RPMI8226 (cell line): ENCODE results near the gene SLC30A2.

ENCODE experiments used
- DNase-seq: peaks from one replicate; pipeline ENCODE4 v3.0.0-alpha.2; 2015

The SLC30A2 gene

DNA sequence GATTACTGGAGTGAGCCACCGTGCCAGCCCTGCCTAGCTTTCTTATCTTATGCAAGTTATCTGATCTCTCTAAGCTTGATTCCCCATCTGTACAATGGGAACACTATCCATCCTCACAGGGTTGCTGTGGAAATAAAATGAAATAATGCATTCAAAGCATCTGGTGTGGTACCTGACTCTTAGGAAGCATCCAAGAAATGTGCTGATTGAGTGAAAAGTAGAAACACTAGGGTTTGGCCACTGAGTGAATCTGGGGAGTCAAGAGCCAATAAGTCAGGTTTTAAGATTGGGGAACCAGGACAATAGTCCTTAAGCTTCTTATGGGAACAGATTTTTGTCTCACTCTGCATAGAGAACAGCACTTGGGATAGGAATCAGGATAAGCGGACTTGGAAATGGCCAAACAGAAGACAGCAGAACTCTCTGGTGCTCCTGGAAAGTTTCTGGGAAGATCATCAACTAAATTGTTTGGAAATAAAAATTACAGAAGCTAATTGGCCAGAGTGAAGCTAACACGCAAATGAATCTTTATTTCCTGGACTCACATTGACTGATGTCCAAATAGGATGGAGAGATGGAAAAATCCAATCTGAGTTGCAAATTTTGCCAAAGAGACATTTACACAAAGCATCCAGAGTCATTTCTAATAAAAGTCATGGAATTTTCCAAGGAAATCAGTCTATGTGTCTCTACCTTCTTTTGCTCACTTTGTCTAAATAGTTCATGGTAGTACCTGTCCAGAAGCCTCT is 51.3 kb downstream of the SLC30A2 start:
- DNase-seq: no peak

DNA sequence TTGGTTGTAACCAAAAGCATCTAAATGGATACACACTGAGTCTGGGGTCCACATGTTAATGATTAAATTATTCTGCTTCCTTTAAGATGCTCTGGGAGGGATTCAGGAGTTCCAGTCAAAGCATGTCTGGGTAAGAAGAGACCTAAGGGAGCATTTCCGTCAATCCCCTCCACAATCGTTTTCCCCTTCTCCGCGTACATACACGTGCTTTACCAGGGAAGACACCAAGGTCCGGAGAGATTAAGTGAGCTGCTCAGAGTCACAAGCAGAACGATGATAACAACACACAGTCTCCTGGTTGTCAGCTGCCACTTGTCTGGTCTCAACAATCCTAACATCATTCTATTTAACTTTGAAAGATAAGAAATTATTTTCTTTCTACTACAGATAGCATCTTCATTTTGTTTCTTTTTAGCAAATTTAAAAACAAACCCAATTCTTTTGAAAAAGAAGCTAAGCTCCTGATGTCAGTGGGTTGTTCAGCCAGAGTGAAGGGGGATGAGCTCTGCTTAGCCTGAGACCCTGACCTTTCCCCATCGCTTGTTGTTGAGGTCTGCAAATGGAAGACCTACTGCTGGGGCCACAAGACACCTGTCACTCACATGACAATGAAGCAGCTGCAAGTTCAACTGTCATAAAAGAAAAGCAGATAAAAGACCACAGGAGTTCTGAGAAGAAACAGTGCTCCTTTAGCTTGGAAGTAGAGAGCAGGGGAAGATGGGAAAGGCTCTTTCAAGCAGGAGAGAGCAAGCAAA is 52.5 kb downstream of the SLC30A2 start:
- DNase-seq: no peak

DNA sequence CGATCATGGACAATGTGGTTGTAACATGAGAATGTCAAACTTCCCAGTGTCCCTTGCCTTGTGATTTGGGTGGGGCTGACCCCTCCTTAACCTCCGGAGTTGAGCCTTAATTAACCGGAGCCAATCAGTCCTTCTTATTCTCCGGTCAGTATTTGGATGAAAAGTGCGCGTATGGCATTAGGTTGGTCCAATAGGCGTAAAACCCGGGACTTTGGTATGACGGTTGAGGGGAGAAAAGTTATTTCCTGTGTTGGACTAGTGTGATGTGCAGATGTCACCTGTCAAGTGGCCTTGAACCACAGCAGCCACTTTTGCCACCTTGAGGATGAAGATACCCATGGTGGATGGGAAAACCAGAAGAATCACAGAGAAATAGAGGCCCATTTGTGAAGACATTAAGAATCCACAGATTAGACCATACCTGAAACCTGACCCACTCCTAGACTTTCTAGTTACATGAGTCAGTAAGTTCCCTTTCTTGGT is 53.2 kb downstream of the SLC30A2 start:
- no peak for DNase-seq

DNA sequence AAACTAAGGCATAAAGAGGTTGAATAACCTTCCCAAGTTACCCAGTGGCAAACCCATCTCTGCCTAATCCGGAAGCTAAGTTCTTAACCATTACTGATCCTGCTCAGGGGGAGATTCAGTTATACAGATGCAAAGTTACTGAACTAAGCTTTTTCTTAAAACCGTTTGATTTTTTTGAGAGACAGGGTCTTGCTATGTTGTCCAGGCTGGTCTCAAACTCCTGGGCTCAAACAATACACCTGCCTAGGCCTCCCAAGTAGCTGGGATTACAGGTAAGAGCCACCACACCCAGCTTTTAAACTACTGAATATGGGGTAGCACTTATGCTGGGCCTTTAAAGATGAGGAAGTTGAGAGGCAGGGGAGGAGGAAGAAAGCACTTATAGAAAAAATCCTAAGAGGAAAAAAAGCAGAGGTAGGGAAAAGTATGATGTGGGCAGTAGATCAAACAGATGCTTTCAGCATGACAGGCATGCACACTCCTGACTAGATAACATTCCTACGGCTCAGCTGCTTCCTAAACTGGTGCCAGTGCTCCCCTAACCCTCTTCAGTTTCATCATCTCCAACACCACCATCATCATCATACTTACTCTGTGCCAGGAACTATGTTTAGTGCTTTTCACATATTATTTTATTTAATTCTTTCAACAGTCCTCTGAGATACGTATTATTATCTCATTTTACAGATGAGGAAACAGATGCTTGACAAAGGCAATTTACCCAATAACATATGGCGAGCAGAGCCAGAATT is 53.8 kb downstream of the SLC30A2 start:
- no peak for DNase-seq

DNA sequence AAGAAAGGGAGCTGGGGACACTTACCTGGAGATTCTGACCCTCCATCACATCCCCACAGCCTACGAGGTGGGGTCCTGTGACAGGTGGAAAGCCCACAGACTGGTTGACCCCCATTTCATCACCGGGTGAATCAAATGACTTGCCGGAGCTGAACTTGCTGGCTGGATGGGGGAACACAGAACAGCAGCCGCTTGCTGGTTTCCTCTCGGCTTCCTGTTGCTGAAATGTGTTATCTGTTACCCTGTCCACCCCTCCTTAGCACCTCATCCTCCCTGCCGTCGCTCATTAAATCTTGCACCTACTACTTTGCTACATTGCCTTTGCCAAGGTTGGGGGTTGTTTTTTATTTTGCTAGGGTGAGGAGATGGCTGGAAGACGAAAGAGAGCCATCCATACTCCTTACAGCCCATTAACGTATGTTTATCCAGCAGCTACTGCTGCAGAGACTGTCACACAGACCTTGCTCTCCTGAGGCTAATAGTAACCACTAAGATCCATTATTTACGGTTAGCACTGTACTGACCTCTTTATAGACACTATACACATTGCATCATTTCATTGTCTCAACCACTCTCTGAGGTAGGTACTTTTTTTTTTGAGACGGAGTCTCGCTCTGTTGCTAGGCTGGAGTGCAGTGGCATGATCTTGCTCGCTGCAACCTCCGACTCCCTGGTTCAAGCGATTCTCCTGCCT is 55.1 kb downstream of the SLC30A2 start:
- DNase-seq: no peak

DNA sequence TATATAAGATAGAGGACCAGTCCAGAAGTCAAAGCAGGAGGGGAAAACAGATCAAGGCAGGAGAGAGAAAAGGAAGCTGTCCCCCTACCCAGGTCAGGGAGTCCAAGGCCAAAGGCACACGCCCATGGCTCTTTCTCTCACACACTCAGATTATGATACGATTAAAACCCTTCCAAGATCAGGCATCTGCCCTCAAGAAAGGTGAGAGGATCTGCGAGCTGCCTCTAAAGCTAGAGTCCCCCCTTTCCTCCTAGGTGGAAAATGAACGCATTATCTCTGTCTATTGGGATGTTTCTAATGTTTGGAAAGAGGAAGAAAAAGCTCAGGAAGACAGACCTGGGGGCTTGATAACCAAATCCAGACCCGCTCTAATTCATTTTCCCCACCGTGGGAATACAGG is 55.7 kb downstream of the SLC30A2 start:
- no peak for DNase-seq

DNA sequence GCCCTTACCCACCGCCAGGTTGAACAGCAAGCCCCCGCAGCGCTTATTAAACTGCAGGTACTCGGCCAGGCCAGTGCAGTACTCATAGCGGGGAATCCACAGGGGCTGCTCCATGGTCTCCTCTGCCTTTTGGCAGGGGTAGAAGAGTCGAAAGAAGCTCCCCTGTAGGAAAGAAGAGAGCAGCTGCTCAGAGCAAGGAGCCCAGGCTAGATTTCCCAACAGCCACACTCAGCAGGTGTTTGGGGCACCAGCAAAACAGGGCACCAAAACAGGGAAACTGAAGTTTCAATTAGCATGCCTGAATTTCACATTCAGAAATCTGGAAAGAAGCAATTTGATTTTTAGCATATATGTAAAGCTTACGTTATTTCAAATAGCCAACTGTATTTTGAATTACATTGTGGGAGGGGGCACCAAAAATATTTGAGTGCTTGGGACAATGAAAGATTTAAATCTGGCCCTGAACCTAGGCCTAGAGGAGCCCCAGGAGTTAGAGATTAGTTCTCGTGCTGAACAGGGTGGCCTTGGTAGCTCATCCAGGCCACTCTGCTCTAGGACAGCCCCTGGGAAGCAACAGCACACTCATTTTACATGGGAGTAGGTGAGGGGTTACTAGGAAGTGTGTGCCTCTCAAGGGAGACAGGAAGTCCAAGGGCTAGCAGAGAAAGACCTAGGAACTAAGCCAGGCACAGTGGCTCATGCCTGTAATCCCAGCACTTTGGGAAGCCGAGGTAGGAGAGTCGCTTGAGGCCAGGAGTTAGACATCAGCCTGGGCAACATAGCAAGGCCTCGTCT is 56.3 kb downstream of the SLC30A2 start:
- DNase-seq: no peak

DNA sequence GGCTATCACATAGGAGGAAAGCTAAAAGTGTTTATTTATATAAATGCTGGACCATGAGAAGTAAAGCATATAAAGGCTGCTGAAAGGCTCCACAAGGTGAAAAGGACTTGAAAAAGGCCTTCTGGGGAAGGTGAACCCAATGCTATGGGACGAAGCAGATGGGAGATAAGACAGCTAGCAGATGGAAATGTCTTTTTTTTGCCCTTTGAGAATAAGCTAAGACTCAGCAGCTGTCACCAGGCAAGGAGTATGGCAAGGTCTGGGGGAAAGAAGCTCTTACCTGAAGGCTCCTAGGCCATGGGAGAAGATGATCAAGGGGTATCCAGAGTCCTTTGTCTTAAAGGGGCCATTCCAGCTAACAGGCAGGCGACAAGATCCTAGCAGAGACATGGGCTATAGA is 58.0 kb downstream of the SLC30A2 start:
- no peak for DNase-seq
